HG02884 (cell line): ENCODE results near the gene TMEM109.

ENCODE experiments used
- ATAC-seq: cut with Tn5 transposase; IDR thresholded peaks from one replicate; pipeline ENCODE4 v1.9.1; 2021; ENCODE audit warnings: mild to moderate bottlenecking, moderate library complexity; ENCODE audit not compliant: unreplicated experiment

The TMEM109 gene

GRCh38 chr11:60913793-60914632, at the start of gene TMEM109:
TMEM109 (plus strand) TSS chr11:60914158; CDS start chr11:60919694, 5,536 bp downstream.
- peak; percentile 40 for ATAC-seq

GRCh38 chr11:60864856-60865513, 49.0 kb upstream of the TMEM109 start:
- ATAC-seq: no peak

- no peak for ATAC-seq
Measured at GRCh38 chr11:60866911-60867870, 46.8 kb upstream of the TMEM109 start, which contains the start of gene ZP1. ZP1 (plus strand) TSS chr11:60867542; CDS start chr11:60867562, 20 bp downstream.

GRCh38 chr11:60867871-60868681, 45.9 kb upstream of the TMEM109 start:
- ATAC-seq: no peak

- no peak for ATAC-seq
Measured at GRCh38 chr11:60868682-60869450, 45.1 kb upstream of the TMEM109 start.

GRCh38 chr11:60869451-60869825, 44.5 kb upstream of the TMEM109 start:
- ATAC-seq: no peak

- no peak for ATAC-seq
Measured at GRCh38 chr11:60870276-60870675, 43.7 kb upstream of the TMEM109 start.

GRCh38 chr11:60870733-60871377, 43.1 kb upstream of the TMEM109 start:
- ATAC-seq: no peak

GRCh38 chr11:60871378-60872061, 42.4 kb upstream of the TMEM109 start:
- no peak for ATAC-seq

- no peak for ATAC-seq
Measured at GRCh38 chr11:60872124-60872960, 41.6 kb upstream of the TMEM109 start.

GRCh38 chr11:60872961-60873524, 40.9 kb upstream of the TMEM109 start:
- no peak for ATAC-seq

GRCh38 chr11:60873533-60873932, 40.4 kb upstream of the TMEM109 start:
- no peak for ATAC-seq

GRCh38 chr11:60874421-60875365, 39.3 kb upstream of the TMEM109 start:
- ATAC-seq: no peak

- no peak for ATAC-seq
Measured at GRCh38 chr11:60875366-60876167, 38.4 kb upstream of the TMEM109 start.

- ATAC-seq: no peak
Measured at GRCh38 chr11:60876168-60876485, 37.8 kb upstream of the TMEM109 start.
